ENCODE data around the gene ETV1.

- TF ChIP-seq CTCF (IDR thresholded peaks at IDR 0.05) (no peak), POLR2A (IDR thresholded peaks at IDR 0.05) (no peak)
Observed at GRCh38 chr7:13846386-13846785, 143.1 kb downstream of the ETV1 start.
